Transverse colon (tissue), 4 donors: ENCODE results near the gene GABRA6. TPM values are rescaled to one million over a fixed set of nuclear protein-coding genes. Genes with fewer than 3 reads are reported as not detected.

ENCODE experiments used
- DNase-seq: peaks from one replicate; pipeline ENCODE4 v3.0.0-alpha.2; 2019
- H3K27ac ChIP-seq, 4 donors: fragments of 200-600 bp; sonication (generic); 2 replicates each; pipeline ENCODE4 v1.5.1; 2016 to 2018; ENCODE audit warnings: inconsistent platforms in 4 of 4
- H3K27me3 ChIP-seq: fragments of 200-600 bp; sonication (generic); 2 replicates; pipeline ENCODE4 v1.5.1; 2017; ENCODE audit warnings: inconsistent platforms
- H3K36me3 ChIP-seq, 4 donors: fragments of 200-600 bp; sonication (generic); 2 replicates each; pipeline ENCODE4 v1.5.1; 2017 to 2019; ENCODE audit warnings: inconsistent platforms in 4 of 4
- H3K4me1 ChIP-seq, 4 donors: fragments of 200-600 bp; sonication (generic); 2 replicates each; pipeline ENCODE4 v1.5.1; 2017 to 2020; ENCODE audit warnings: inconsistent platforms in 4 of 4
- H3K4me3 ChIP-seq, 4 donors: fragments of 200-600 bp; sonication (generic); 1 replicate in 1 of 4; 2 replicates in 3 of 4; pipeline versions ENCODE4 v1.5.1 to v1.6.1; 2017 to 2019; ENCODE audit warnings: inconsistent platforms in 4 of 4
- H3K9me3 ChIP-seq, 2 donors: fragments of 200-600 bp; sonication (generic); 2 replicates each; pipeline ENCODE4 v1.5.1; 2017 to 2019; ENCODE audit warnings: inconsistent platforms in 2 of 2
- CTCF ChIP-seq, 5 experiments: fragments of 200-600 bp in 3 of 5; fragments of 450-650 bp in 2 of 5; sonication (generic) in 3 of 5; IDR thresholded peaks; 1 replicate in 2 of 5; 2 replicates in 3 of 5; pipeline ENCODE4 v1.5.1; 2016 to 2017; ENCODE audit warnings: antibody characterized with exemption in 5 of 5, inconsistent platforms in 3 of 5, mild to moderate bottlenecking in 2 of 5, moderate library complexity in 1 of 5
- EP300 ChIP-seq: sonication (generic); formaldehyde crosslinking; IDR thresholded peaks from one replicate; pipeline ENCODE4 v1.6.1; 2017; ENCODE audit warnings: antibody characterized with exemption, low read depth
- POLR2A ChIP-seq: fragments of 450-650 bp; IDR thresholded peaks from one replicate; pipeline ENCODE4 v1.6.1; 2016; ENCODE audit warnings: antibody characterized with exemption, mild to moderate bottlenecking, moderate library complexity
- POLR2AphosphoS5 ChIP-seq, 3 donors: sonication (generic); formaldehyde crosslinking; IDR thresholded peaks; one replicate each; pipeline ENCODE4 v1.6.1; 2016; ENCODE audit warnings: antibody characterized with exemption in 3 of 3
- WGBS, 2 donors: methylation state at CpG; one replicate each; pipeline ENCODE4 v1.1.5; 2018; ENCODE audit warnings: low coverage in 1 of 2; 5-methylcytosine and 5-hydroxymethylcytosine counted together
- in situ Hi-C, 4 donors: fragments of 200-750 bp; cut with MboI; loops; one replicate each; pipeline versions ENCODE4 v1.15.0 to v1.15.1; 2017; ENCODE audit warnings: low sequenced_read_pairs in 3 of 4, low pct_ligation_motif_present in 1 of 4, low pct_unique_long_range_greater_than_20kb in 1 of 4
- intact Hi-C: fragments of 100-400 bp; cut with DNase I; formaldehyde crosslinking; loops from one replicate; pipeline ENCODE4 v1.15.1; 2023; ENCODE audit warnings: low total_unique reads
- total RNA-seq, 4 donors: library from RNA; depleted of rRNA; stranded (reverse); fragments of >200 nt; gene quantifications; one replicate each; pipeline ENCODE4 v1.1.0, GENCODE V29; 2016

The GABRA6 gene
- total RNA-seq, 4 donors from 2014 or later: not detected

GRCh38 chr5:161740433-161740832 is 54.9 kb downstream of the GABRA6 start:
- H3K4me1 ChIP-seq: no peaks in the 10 kb centered on the region
- intact Hi-C loops (no loop called here), in situ Hi-C loops (no loop called here)
- H3K27me3 ChIP-seq: no peaks in the 10 kb centered on the region
- TF ChIP-seq CTCF (IDR thresholded peaks at IDR 0.05) (no peak), POLR2A (no peak), EP300 (no peak), POLR2AphosphoS5 (IDR thresholded peaks at IDR 0.05) (no peak)
- H3K27ac ChIP-seq: no peak overlapping the region
- H3K4me3 ChIP-seq: no peak overlapping the region
- no peaks in the 10 kb centered on the region for H3K36me3 ChIP-seq
- DNase-seq: no peak
- no peaks in the 10 kb centered on the region for H3K9me3 ChIP-seq
- 78 to 95% methylated on average over 1 of the region's 1 CpG for WGBS, 2 donors

- H3K4me1 ChIP-seq: no peaks in the 10 kb centered on the region
- TF ChIP-seq EP300 (no peak), POLR2A (no peak), CTCF (IDR thresholded peaks at IDR 0.05) (no peak), POLR2AphosphoS5 (IDR thresholded peaks at IDR 0.05) (no peak)
- H3K9me3 ChIP-seq: no peaks in the 10 kb centered on the region
- in situ Hi-C loops: no loop called here
- H3K27ac ChIP-seq: no peak overlapping the region
- no peak for DNase-seq
- no peak overlapping the region for H3K4me3 ChIP-seq
- WGBS, 2 donors: 68% methylated on average over 2 of the region's 2 CpGs; no CpG with 5 or more reads in 1 of the 2 donors
- no peaks in the 10 kb centered on the region for H3K36me3 ChIP-seq
- intact Hi-C loops: no loop called here
- no peaks in the 10 kb centered on the region for H3K27me3 ChIP-seq
Measured at GRCh38 chr5:161744276-161744675, 58.8 kb downstream of the GABRA6 start.

GRCh38 chr5:161745392-161745791 is 59.9 kb downstream of the GABRA6 start:
- DNase-seq: no peak
- intact Hi-C loops (no loop called here), in situ Hi-C loops (no loop called here)
- H3K4me3 ChIP-seq: no peak overlapping the region
- whole genome bisulfite sequencing, 2 donors: 56 to 59% methylated on average over 3 of the region's 3 CpGs
- H3K27ac ChIP-seq: no peak overlapping the region
- TF ChIP-seq EP300: no peak
- TF ChIP-seq POLR2A: no peak
- TF ChIP-seq POLR2AphosphoS5 (IDR thresholded peaks at IDR 0.05): no peak
- no peak for TF ChIP-seq CTCF (IDR thresholded peaks at IDR 0.05)
- no peaks in the 10 kb centered on the region for H3K27me3 ChIP-seq
- H3K9me3 ChIP-seq: no peaks in the 10 kb centered on the region
- no peaks in the 10 kb centered on the region for H3K4me1 ChIP-seq
- no peaks in the 10 kb centered on the region for H3K36me3 ChIP-seq

GRCh38 chr5:161751265-161751664 is 65.7 kb downstream of the GABRA6 start:
- Histone ChIP-seq H3K27me3 (no peaks in the 10 kb centered on the region), H3K4me3 (no peak overlapping the region), H3K36me3 (no peaks in the 10 kb centered on the region), H3K4me1 (no peaks in the 10 kb centered on the region), H3K9me3 (no peaks in the 10 kb centered on the region), H3K27ac (no peak overlapping the region)
- intact Hi-C loops: no loop called here
- TF ChIP-seq POLR2A (no peak), POLR2AphosphoS5 (IDR thresholded peaks at IDR 0.05) (no peak), EP300 (no peak), CTCF (IDR thresholded peaks at IDR 0.05) (no peak)
- in situ Hi-C loops: no loop called here
- WGBS, 2 donors: 80 to 100% methylated on average over 1 to 10 of the region's 10 CpGs
- DNase-seq: no peak

Other genes with a start within 250 kb of the GABRA6 start
- gene GABRB2, start 139.0 kb upstream of the GABRA6 start, total RNA-seq: under 1 TPM in 2 of 4 donors, not detected in 2; 0.55 to 0.64 TPM
- 1 to 10 TPM in 1 of 4 donors, not detected in 3; 7.9 TPM for gene GABRA1, start 162.4 kb downstream of the GABRA6 start, total RNA-seq